ENCODE data around the gene HDAC4.
"Not testable (repeated sequence)": the region's sequence is repeated elsewhere in the genome, so short reads cannot be mapped to it uniquely, and the experiment has no call there.

The HDAC4 gene

DNA sequence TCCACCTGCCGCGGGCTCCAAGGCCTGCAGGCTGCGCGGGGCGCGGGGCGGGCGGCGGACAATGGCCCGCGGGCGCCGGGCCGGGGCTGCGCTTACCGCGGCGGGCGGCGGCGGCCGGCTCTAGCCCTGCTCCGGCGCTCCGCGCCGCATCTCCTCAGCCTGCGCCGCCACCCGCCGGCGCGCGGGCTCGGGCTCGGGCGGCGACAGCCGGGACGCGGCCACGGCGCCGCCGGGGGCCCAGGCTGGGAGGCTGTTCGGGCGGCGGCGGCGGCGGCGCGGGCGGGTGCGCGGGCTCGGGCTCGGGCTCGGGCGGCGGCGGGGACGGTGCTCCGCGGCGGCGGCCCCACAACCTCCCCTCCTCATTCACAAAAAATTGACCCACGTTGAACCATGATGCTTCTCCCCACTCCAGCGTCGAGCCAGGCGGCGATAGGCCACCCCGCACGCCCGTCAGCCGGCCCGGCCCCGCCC, at the start of gene HDAC4:
Gene HDAC4 (minus strand): TSS at position 425 of the 471 bp plus-strand sequence. CDS start 48,321 bp downstream, outside the sequence.
- H3K4me3 ChIP-seq (ENCODE audit: low read depth, low read length) = peak within 1 kb of the TSS; percentile 69
- TF ChIP-seq, protein P1, sequence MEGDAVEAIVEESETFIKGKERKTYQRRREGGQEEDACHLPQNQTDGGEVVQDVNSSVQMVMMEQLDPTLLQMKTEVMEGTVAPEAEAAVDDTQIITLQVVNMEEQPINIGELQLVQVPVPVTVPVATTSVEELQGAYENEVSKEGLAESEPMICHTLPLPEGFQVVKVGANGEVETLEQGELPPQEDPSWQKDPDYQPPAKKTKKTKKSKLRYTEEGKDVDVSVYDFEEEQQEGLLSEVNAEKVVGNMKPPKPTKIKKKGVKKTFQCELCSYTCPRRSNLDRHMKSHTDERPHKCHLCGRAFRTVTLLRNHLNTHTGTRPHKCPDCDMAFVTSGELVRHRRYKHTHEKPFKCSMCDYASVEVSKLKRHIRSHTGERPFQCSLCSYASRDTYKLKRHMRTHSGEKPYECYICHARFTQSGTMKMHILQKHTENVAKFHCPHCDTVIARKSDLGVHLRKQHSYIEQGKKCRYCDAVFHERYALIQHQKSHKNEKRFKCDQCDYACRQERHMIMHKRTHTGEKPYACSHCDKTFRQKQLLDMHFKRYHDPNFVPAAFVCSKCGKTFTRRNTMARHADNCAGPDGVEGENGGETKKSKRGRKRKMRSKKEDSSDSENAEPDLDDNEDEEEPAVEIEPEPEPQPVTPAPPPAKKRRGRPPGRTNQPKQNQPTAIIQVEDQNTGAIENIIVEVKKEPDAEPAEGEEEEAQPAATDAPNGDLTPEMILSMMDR (IDR thresholded peaks at IDR 0.05; ENCODE audit: insufficient read depth, low read depth, low read length, missing control alignments) = no peak
- DNase-seq (ENCODE audit: low read depth) = no peak

DNA sequence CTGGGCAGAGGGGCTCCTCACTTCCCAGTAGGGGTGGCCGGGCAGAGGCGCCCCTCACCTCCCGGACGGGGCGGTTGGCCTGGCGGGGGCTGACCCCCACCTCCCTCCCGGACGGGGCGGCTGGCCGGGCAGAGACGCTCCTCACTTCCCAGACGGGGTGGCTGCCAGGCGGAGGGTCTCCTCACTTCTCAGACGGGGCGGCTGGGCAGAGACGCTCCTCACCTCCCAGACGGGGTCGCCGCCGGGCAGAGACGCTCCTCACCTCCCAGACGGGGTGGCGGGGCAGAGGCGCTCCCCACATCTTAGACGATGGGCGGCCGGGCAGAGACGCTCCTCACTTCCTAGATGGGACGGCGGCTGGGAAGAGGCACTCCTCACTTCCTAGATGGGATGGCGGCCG, 48.6 kb upstream of the HDAC4 start:
- H3K4me3 ChIP-seq (ENCODE audit: low read depth, low read length); DNase-seq (ENCODE audit: low read depth): not testable (repeated sequence)

DNA sequence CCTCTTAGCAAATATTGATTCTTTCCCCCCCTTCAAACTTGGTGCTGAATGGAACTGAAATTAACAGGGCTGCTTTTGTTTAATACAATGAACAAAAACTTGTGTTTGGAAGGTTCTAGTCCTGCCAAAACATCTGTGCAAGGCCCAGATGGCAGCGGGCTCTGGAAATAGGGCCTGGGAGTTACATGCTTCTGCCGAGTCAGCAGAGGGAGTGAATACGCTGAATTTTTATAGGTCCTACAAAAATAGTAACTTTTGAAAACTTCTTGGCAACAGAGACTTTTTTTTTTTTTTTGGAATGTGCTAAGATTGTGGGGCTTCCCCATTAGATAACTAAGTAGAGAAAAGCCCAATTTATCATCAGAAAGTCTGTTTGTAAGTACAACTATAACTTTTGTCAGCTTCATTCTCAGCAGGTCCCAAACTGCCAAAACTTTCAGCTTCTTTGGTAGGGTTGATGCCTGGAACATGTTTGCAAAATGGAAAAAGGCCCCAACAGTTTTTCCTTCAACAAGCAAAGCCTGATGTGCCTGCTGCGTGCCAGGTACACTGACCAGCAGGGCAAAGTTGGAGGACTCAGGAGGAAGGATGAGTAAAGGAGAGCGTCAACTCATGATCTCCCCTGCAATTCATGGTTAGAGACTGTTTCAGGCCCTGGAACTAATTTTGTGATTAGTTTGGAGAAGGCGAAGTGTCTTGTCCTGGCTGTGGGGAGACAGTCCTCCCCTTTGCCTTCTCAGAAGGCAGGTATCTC, 45.1 kb upstream of the HDAC4 start:
- DNase-seq (ENCODE audit: low read depth) = no peak
- TF ChIP-seq, protein P1 (IDR thresholded peaks at IDR 0.05; ENCODE audit: insufficient read depth, low read depth, low read length, missing control alignments) = no peak
- no peak overlapping the region for H3K4me3 ChIP-seq (ENCODE audit: low read depth, low read length)

DNA sequence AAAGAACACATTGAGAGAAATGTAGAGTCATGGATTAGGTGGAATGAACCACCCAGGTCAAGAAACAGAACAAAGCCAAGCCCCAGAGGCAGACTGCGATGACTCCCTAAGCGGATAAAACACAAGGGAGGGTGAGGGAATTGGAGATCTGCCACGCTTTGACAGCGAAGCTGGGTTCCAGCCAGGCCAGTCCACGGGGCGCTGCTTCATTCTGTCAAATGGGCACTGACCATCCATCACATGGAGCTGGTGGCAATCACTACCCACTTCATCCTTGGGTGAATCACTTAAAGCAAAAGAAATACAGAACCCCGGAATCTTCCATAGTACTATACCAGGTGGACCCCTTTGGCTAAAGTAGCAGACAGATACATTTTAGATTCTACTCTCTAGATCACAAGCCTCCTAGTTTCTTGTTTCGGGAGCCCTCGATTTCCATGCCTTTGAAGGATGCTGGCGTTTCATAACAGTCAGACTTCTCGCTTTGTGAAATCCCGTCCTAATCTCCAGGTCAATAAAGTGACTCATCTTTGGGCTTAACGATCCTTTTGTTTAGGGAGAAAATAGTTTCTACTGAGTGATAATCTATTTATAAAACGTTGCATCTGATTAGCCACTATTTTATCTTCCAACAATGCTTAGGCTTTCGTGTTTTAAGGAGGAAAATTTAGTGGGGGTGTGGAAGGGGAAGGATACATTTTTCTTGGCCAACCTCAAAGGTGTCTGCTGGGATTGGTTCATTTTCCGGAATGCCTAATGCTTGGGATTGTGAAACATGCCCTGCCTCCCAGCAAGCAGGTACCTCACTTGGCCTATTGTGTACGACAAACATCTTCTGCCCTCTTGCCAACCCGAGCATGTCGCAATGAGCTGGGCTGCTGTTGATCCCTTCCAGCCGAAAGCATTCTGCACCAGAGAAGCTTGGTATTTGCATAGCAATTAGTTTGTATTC, 44.1 kb upstream of the HDAC4 start:
- H3K4me3 ChIP-seq (ENCODE audit: low read depth, low read length) = no peak overlapping the region
- TF ChIP-seq, protein P1 (IDR thresholded peaks at IDR 0.05; ENCODE audit: insufficient read depth, low read depth, low read length, missing control alignments) = no peak
- DNase-seq (ENCODE audit: low read depth) = no peak

DNA sequence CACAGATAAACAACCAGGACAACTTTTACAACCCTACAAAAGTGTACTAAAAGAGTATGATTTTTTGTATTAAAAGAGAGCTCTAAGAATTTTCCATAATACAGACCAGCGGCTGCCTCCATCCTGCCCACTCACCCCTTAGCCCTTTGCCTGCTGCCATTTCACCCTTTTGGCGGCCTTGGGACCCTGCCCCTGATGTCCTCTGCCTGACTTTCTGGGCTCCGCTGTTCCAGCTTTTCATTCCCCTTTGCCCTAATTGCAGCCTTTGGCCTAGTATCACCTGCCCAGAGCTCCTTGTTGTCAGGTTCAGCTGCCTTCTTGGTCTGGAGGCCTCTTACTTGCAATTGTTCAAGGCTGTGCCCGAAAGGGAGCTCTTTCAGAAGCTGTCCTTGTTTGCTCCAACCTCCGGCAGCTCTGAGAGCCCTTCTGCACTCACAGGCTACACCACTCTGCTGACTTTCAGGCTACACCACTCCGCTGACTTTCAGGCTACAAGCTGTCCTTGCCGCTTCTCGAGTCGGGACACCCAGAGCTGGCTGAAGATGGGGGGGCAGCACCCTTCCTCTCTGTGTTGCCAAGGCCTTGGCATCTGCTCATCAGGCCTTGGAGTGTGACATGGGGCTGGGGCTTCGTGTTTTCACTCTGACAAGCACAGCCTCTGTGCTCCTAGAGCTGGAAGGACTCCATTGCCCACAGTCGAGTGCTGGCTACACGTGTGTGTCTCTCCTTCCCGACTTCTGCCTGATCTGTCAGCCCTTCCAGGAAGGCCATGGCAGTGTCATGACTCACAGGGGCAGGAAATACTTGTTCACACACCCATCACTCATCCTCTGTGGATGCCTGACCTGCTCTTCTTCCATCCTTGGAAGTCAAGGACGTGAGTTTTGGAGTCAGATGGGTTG, 43.1 kb upstream of the HDAC4 start:
- no peak for DNase-seq (ENCODE audit: low read depth)
- TF ChIP-seq, protein P1 (IDR thresholded peaks at IDR 0.05; ENCODE audit: insufficient read depth, low read depth, low read length, missing control alignments) = no peak
- no peak overlapping the region for H3K4me3 ChIP-seq (ENCODE audit: low read depth, low read length)

DNA sequence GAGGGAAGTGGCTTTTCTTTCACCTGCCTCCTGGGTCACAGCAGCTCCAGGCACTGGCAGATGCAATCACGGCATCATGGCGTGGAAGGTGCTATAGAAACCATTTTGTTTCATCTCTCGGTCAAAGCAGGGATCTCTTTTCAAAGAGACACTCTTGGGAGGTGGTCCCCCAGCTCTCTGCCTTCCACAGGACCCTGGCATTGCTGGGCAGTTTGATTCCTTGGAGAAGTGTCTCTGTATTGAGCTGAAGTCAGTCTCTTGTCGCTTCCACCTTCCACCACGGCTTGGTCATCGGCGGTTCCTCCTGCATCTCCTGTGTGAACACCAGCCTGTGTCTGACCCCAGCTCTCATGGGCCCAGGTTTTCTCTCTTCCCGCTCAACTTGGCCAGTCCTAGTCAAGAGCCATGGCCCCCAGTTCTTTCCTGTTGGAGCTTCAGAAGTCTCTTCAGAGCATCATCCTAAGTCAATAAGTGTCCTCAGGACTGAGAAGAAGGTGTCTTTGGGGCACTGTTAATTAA, 42.3 kb upstream of the HDAC4 start:
- DNase-seq (ENCODE audit: low read depth) = no peak
- H3K4me3 ChIP-seq (ENCODE audit: low read depth, low read length) = no peak overlapping the region
- TF ChIP-seq, protein P1 (IDR thresholded peaks at IDR 0.05; ENCODE audit: insufficient read depth, low read depth, low read length, missing control alignments) = no peak

Data from GM12865 (cell line).